ENCODE data around the gene DVL3. TPM values are rescaled to one million over a fixed set of nuclear protein-coding genes. Genes with fewer than 3 reads are reported as not detected.

Gene DVL3
- total and polyA plus RNA-seq, 10 of the 15 experiments (the other 5 are each of a cell fraction or from before 2014, with no cell fraction given), result 2.2 to 39.7 (median 14.5) TPM

DNA sequence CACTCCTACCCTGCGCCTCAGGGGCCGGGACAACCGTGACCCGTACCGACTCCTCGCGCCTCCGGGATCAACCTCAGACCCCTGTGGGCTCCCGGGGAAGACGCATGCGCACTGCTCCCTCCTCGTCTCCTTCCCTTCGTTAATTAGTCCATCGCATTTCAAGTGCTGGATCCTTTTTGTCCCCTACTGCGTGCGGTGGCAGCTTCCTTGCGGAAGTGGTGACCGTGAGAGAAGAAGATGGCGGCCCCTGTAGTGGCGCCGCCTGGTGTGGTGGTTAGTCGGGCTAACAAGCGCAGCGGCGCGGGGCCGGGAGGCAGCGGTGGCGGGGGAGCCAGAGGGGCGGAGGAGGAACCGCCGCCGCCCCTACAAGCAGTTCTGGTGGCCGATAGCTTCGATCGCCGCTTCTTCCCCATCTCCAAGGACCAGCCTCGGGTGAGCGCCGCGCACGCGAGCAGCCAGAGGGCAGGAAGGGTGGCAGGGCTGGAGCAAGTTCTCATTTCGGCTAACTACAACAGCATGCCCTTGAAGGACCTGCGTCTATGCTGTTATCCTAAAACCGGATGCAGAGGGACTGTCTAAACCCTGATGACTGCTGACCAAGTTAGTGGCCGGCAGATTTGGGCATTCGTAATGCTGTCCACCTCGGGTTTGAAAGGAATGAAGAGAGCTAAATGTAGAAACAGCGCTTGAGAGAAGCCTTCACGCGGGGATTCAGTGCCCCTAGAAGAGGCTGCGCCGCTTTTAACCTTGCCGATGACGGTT is 19.8 kb upstream of the DVL3 start, which contains the start of gene EIF2B5 (continued):
- TF ChIP-seq, protein P1, sequence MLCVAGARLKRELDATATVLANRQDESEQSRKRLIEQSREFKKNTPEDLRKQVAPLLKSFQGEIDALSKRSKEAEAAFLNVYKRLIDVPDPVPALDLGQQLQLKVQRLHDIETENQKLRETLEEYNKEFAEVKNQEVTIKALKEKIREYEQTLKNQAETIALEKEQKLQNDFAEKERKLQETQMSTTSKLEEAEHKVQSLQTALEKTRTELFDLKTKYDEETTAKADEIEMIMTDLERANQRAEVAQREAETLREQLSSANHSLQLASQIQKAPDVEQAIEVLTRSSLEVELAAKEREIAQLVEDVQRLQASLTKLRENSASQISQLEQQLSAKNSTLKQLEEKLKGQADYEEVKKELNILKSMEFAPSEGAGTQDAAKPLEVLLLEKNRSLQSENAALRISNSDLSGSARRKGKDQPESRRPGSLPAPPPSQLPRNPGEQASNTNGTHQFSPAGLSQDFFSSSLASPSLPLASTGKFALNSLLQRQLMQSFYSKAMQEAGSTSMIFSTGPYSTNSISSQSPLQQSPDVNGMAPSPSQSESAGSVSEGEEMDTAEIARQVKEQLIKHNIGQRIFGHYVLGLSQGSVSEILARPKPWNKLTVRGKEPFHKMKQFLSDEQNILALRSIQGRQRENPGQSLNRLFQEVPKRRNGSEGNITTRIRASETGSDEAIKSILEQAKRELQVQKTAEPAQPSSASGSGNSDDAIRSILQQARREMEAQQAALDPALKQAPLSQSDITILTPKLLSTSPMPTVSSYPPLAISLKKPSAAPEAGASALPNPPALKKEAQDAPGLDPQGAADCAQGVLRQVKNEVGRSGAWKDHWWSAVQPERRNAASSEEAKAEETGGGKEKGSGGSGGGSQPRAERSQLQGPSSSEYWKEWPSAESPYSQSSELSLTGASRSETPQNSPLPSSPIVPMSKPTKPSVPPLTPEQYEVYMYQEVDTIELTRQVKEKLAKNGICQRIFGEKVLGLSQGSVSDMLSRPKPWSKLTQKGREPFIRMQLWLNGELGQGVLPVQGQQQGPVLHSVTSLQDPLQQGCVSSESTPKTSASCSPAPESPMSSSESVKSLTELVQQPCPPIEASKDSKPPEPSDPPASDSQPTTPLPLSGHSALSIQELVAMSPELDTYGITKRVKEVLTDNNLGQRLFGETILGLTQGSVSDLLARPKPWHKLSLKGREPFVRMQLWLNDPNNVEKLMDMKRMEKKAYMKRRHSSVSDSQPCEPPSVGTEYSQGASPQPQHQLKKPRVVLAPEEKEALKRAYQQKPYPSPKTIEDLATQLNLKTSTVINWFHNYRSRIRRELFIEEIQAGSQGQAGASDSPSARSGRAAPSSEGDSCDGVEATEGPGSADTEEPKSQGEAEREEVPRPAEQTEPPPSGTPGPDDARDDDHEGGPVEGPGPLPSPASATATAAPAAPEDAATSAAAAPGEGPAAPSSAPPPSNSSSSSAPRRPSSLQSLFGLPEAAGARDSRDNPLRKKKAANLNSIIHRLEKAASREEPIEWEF (IDR thresholded peaks at IDR 0.05; ENCODE audit: insufficient replicate concordance, low read depth, low read length), result no peak
- TF ChIP-seq, protein P2, sequence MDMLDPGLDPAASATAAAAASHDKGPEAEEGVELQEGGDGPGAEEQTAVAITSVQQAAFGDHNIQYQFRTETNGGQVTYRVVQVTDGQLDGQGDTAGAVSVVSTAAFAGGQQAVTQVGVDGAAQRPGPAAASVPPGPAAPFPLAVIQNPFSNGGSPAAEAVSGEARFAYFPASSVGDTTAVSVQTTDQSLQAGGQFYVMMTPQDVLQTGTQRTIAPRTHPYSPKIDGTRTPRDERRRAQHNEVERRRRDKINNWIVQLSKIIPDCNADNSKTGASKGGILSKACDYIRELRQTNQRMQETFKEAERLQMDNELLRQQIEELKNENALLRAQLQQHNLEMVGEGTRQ (IDR thresholded peaks at IDR 0.05; ENCODE audit: borderline replicate concordance, low read depth, low read length), result no peak
- peak; percentile 40; the same call in 1 of the 2 replicates for TF ChIP-seq NRF1 (conservative IDR thresholded peaks at IDR 0.05; ENCODE audit: low read depth, low read length)
- no peak for TF ChIP-seq RBBP5 (conservative IDR thresholded peaks at IDR 0.05)
- TF ChIP-seq IKZF2 (IDR thresholded peaks at IDR 0.05), result peak; percentile 76
- peak; percentile 70; the same call in 1 of the 2 replicates for TF ChIP-seq TARDBP (IDR thresholded peaks at IDR 0.05; ENCODE audit: borderline replicate concordance)
- no peak for TF ChIP-seq ZBED1 (IDR thresholded peaks at IDR 0.05; ENCODE audit: borderline replicate concordance)
- TF ChIP-seq, protein P3, sequence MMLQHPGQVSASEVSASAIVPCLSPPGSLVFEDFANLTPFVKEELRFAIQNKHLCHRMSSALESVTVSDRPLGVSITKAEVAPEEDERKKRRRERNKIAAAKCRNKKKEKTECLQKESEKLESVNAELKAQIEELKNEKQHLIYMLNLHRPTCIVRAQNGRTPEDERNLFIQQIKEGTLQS (IDR thresholded peaks at IDR 0.05; ENCODE audit: borderline replicate concordance, extremely low read depth, low read depth, low read length), result 0 out of 2 replicates have a peak, but pooled peaks have one; percentile 35
- TF ChIP-seq RAD51 (IDR thresholded peaks at IDR 0.05), result no peak
- TF ChIP-seq, protein P4, sequence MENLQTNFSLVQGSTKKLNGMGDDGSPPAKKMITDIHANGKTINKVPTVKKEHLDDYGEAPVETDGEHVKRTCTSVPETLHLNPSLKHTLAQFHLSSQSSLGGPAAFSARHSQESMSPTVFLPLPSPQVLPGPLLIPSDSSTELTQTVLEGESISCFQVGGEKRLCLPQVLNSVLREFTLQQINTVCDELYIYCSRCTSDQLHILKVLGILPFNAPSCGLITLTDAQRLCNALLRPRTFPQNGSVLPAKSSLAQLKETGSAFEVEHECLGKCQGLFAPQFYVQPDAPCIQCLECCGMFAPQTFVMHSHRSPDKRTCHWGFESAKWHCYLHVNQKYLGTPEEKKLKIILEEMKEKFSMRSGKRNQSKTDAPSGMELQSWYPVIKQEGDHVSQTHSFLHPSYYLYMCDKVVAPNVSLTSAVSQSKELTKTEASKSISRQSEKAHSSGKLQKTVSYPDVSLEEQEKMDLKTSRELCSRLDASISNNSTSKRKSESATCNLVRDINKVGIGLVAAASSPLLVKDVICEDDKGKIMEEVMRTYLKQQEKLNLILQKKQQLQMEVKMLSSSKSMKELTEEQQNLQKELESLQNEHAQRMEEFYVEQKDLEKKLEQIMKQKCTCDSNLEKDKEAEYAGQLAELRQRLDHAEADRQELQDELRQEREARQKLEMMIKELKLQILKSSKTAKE (IDR thresholded peaks at IDR 0.05; ENCODE audit: low read depth, poor library complexity, severe bottlenecking), result no peak
- peak; percentile 89 for TF ChIP-seq ZSCAN29 (IDR thresholded peaks at IDR 0.05)
- TF ChIP-seq RCOR1 (conservative IDR thresholded peaks at IDR 0.05; ENCODE audit: low read depth, low read length), result peak; percentile 78; the same call in 1 of the 2 replicates
- no peak for TF ChIP-seq SUZ12 (IDR thresholded peaks at IDR 0.05; ENCODE audit: unreplicated experiment)
- peak; percentile 91 for TF ChIP-seq MXI1 (IDR thresholded peaks at IDR 0.05; ENCODE audit: low read depth, low read length)
- TF ChIP-seq MYB (IDR thresholded peaks at IDR 0.05; ENCODE audit: borderline replicate concordance, low read depth, low read length), result no peak
- TF ChIP-seq ZNF24 (IDR thresholded peaks at IDR 0.05), result 0 out of 2 replicates have a peak, but pooled peaks have one; percentile 68
- TF ChIP-seq BACH1 (IDR thresholded peaks at IDR 0.05; ENCODE audit: borderline replicate concordance), result peak; percentile 42; the same call in 1 of the 2 replicates
- TF ChIP-seq POLR2A (IDR thresholded peaks at IDR 0.05; ENCODE audit: low read depth, low read length), result peak; percentile 96
- TF ChIP-seq POLR2AphosphoS2 (IDR thresholded peaks at IDR 0.05; ENCODE audit: low read depth, low read length), result peak; percentile 82; the same call in 1 of the 2 replicates
